Activated CD4-positive, alpha-beta T cell treated with anti-CD3 and anti-CD28 coated beads, Interleukin-2, amount 50 U/mL, for 4 hours (primary cell): ENCODE data around the gene CREM.
"Not testable (repeated sequence)": the region's sequence is repeated elsewhere in the genome, so short reads cannot be mapped to it uniquely, and the experiment has no call there.

Experiments used
- DNase-seq, 2 experiments: peaks; one replicate each; pipeline ENCODE4 v3.0.0-alpha.2; 2020

CREM gene

DNA sequence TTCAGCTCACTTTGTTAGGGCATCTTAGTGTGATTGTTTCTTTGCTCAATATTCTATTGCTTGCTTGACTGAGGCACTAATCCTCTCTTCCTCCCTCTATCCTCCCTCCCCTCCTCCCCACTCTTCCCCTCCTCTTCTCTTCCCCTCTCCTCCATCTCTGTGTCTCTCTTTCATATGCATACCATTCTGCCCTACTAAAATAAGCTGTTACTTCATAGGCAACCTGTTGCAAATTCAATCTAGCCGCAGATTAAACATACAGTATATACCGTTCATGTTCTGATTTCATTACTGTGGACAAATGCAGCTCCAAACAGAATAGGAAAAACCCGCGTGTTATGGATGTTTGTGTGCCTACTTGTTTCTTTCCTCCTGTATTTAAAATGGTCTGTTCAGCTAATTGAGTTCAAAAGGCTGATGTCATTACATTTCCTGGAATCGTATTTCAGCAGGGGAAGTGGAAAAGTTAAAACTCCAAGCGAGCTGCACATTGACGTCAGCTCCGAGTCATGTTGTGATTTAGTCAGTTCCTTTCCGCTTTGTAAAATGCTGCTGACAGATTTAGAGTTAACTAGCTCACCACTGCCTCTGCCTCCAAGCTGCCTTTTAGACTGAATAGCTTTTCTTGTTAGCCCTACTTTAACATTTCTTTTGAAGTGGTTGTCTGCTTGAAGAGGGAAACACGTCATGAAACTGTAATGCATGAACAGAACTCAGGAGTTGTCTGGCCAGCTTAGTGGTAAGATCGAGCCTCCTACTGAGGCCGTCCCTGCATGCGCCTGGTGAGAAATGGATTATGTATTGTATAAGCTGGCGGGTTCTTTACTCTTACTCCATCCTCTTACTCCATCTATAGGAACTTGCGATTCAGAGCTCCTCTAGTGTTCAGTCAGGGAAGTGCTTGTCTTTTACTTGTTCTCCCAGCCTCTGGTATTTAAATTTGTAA, 69.0 kb downstream of the CREM start:
- DNase-seq = peak; percentile 76 to 78

DNA sequence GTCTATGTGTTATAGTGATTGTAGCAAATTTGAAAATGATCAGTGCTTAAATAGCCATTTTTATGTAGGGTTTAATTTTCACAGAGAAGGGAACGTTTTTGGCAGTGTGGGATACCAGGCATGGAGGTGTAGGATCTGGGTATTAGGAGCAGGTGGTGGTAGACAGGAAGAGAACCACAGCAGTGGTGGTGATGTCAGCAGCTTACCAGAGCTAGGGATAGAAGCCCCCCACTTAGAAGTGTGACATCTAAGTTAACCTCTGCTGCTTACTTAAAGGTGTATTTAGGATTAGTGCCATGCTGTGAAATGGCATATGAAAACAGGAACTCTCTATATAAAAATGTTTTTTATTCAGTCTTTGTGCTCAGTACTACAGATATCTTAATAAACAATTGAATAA, 73.8 kb downstream of the CREM start:
- no peak for DNase-seq

DNA sequence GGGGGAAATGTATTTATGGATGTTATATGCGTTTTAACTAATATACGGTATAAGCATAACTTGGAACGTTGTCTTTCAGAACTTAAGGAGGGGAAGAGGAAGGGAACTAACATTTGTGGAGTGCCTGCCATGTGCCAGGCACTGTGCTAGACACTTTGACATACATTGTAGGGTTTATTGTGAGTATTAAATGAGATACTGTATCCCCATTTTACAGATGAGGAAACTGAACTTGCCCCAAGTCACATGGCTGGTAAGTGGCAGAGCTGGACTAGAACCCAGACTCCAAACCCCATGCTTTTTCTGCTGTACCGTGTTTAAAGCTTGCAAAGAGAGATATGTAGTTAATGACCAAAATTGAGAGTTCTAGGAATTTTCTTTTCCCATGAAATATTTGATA, 74.6 kb downstream of the CREM start:
- no peak for DNase-seq

DNA sequence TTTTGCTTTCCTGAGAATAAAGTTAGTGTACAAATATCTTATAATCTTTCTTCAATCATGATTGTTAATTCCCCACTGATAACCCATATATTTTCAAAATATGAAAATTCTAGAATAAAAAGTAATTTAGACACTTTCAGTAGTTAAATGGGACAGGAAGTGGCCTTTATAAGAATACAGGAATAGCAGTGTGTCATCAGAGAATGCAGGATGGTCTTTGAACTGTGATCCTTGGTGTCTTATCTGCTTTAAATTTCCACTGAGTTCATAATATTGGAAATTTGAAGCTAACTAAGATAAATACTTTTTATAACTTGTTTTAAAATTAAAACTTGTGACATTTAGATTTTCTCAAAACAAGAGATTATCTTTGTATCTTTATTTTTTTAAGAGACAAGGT, 75.4 kb downstream of the CREM start:
- DNase-seq = no peak

DNA sequence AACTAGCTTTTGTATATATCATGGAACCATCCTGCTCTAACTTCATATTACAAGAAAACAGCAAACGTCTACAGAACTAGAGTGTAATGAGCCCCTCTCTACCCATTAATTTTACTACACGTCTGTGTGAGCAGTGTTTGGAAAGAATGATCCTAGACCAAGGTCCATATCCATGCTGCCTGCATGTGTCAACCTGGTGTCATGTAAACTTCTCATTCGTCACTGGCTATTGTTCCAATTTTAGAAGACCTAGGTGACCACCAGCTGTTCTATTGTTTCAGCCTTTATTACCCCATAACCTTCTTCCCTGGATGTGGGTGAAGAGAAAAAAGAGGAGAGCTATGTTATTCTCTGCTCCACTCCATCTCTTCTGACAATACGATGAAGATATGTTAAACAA, 77.1 kb downstream of the CREM start:
- no peak for DNase-seq

DNA sequence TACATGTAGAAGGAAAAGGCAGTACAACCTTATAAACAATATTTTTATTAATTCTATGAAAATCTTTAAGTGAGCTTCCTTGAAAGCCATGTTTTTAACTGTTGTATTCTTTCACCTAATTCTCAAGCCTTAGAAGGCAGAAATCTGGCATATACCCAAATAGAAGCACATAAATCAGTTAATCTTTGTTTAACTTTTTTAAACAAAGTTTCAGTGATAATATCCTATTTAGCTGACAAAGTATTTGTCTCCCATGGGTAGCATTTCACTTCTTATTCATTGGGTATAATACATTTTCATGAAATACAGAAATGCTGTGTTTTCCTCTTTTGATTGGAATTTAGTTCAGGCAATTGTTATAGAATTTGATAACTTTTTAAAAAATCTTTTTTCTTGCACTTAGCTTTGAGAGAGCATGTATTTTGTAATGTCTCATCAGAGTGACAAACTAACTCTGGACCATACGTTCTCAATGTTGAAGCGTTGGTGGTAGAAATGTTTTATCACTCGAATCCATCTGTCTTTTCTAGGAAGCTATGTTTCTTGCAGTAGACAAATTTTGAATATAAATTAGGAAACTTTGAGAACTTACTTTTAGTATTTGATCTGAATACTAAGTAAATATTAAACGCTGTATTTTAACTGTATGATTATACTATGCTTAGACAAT, 78.1 kb downstream of the CREM start:
- no peak for DNase-seq

DNA sequence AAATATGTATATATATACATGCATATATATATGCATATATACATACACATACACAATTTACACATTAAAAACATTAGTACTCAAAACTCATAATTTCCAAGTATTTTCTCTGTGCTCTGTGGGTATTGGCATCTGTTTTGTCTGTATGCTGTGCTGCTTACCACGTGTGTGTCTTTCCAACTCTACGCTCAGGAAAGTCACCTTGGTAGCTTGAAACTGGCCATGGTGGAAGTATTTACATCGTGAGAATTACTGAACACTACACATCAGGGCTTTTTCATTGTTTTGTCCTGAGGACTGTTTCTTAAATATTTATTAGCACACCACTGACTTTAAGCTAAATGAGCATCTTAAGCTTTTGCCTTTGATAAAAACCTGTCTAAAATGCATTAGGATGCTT, 79.6 kb downstream of the CREM start:
- no peak for DNase-seq

DNA sequence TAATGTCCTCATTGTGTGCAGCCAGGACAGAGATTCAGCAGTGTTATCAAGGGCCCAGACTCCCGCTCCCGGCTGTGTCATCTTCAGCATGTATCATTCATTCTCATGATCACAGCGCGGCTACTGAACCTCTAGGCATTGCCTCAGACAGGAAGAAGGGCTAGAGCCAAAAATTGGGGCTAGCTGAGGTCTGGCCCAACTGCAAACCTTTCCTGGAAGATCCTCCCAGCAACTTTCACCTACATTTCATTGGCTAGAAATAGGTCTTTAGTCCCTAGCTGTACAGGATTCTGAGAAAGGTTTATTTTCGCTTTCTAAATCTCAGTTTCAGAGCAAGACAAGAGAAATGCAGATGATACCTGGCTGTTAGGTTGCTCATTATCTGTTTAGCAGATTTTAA, 81.9 kb downstream of the CREM start:
- DNase-seq = peak; percentile 18 to 22

DNA sequence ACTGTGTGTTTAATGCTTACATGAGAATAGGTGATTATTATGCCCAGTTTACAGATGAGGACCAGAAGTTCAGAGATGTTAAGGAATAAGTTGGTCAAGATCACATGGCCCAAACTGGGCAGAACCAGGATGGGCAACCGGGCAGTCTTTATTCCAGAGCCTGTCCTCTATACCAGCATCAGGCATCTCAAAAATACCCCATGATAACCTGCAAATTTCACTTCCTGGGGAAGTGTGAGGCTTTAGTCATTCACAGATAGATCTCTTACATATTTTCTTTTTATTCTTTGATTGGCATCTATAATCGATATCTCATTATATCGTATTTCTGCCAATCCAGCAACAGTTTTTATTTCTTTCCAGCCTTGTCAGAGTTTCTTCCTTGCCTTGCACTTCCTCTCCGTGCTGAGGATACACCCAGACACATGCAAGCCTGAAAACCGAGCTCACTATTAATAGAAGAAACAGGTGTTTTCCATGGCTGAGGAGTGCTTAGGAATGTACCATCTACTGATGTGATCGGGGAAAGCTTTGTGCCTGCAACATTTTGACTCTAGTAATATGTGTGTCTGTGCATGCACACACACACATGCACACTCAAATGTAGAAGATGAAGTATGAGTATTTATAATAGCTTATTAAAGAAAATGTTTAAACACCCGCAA, 82.4 kb downstream of the CREM start:
- DNase-seq = no peak

DNA sequence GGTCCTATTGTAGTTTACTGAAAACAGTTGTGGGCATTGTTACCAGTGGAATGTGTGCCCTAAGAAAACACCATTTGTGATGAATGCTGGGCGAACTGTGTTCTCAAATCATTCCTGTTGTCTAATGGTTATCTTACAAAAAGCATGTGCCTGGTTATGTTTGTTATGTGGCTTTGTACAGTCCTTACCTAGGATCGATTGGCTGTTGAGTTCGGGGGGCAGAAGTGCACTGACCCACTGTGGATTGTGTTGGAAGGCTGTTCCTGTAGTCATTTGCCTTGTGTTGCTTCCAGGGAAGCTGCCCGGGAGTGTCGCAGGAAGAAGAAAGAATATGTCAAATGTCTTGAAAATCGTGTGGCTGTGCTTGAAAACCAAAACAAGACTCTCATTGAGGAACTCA, 84.3 kb downstream of the CREM start:
- no peak for DNase-seq

DNA sequence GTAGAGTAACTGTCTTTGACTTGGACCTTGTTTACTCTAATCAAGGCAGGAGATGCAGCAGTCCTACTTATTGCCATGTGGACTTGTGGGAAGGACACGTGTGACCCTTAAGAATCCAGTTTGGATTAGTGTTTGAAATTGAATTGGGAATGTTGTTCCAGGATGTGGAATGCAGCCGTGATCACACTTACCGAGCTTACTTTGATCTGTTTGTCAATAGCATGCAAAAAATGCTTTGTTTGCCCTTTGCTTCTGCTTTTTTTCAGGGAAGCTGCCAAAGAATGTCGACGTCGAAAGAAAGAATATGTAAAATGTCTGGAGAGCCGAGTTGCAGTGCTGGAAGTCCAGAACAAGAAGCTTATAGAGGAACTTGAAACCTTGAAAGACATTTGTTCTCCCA, 84.7 kb downstream of the CREM start:
- DNase-seq = no peak

DNA sequence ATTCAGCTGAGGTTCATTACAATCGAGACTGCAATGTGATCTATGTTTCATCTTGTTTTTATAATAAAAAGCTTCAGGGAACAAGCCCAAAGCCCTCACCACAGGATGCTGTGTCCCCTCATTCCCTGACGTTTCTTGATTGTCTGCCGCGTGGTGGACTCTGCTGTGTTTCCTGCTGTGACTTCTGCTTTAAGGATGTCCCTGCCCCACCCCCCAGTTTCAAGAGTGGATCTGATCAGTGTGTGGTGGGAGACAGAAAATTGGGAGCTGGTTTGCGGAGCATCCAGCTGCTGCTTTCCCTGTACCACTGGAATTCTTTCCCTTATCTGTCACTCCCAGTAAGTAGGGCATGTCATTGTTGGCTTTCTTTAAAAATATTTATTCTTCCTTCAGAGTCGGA, 86.2 kb downstream of the CREM start:
- DNase-seq = no peak

DNA sequence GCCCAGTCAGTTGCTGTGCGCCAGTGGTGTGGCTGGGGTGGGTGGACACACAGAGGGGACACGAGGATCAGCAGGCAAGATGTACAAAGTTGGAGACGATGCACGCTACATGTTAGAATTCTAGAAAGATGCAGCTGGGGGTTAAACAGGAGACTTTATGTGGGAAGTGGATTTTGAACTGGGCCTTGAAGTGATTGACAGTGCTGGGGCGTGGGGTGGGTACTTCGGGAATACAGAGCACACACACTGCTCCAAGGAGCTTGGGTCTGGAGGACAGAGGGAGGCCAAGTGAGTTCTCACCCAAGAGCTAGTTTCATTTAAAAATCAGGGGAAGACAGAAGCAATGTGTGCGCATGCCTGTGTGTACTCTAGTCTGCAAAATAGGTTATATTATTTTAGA, 87.1 kb downstream of the CREM start:
- DNase-seq = no peak

DNA sequence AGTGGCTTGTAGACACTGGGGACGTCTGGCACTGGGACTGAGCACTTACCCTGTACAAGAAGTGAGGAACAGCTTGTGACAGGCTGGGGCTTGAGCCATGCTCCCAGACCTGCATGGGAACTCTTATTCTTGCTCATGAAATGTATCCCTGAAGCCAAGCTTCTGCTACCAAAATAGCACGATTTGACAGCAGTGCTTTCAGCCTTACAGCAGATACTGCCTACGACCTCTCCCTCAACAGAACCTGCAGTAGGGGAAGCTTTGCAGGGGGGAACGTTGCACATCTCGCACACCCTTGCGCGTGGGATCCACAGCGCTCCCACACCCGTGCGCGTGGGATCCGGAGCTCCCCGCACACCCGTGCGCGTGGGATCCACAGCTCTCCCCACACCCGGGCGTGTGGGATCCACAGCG, 88.0 kb downstream of the CREM start:
- DNase-seq = no peak

DNA sequence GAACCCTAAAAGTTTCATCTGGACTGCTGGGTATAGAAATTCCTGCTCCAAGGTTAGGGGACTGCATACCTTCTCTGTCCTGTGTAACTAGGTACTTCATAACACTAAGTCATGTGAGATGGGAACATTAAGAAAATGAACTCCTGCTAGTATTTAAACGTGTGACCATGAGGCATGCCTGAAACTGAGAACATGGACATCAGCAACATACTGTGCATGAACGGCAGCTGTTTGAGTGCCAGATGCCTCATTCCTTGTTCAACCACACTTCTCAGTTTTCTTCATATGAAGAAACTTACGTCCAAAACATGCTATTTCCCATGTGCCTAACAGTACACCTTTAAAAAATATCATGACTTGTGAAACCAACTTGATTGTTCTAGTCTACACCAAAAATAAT, 88.5 kb downstream of the CREM start:
- DNase-seq = no peak

DNA sequence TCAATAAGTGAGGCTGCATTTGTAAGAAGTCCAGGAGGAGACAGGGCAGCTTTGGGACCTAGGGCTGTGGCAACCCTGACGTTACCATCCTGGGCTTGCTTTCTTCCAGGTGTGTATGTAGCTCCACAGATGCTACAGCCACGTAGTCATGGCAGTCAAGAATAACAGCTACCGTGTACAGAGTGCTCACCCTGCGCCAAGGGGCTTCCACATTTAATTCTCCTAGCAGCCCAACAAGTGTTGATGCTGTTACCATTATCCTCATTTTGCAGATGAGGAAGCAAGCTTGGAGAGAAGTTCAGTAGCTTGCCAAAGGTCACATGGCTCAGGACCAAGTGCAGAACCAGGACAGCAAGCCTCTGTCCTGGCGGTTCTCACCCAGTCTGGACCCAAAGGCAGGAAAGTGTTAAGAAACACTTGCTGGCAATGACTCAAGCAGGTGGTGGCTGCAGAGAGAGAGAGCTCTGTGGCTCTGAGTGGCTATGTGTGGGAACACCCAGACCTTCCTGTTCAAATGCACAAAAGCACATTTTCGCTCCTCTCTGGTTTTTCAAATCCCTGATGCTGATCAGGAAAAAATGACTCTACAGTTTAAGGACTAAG, 89.8 kb downstream of the CREM start:
- DNase-seq = no peak

DNA sequence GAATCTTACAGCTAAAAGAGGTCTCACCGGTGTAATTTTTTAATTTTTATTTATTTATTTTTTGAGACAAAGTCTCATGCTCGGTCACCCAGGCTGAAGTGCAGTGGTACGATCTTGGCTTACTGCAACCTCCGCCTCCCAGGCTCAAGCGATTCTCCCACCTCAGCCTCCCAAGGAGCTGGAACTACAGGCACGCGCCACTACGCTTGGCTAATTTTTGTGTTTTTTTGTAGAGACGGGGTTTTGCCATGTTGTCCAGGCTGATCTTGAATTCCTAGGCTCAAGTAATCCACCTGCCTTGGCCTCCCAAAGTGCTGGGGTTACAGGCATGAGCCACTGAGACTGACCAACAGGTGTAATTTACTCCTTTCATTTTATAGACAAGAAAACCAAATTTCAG, 90.3 kb downstream of the CREM start:
- not testable (repeated sequence) for DNase-seq

DNA sequence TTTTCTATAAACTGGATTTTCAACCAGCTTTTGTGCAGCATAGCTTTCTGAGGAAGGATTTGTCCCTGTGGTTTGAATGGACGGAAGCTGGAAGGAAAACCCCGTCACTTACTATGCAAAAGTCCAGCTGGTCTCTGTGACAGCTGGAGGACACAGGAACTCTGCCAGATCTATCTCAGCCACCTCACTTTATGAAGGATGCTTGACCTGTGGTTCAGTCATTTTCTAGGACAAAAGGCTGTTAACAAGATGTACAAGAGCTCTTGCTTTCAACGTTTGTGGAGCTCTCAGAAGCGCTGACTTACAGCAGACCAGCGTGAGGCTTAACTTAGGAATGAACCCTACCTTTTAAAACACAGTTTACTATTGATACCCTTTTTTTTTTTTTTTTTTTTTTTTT, 90.8 kb downstream of the CREM start:
- DNase-seq = no peak

DNA sequence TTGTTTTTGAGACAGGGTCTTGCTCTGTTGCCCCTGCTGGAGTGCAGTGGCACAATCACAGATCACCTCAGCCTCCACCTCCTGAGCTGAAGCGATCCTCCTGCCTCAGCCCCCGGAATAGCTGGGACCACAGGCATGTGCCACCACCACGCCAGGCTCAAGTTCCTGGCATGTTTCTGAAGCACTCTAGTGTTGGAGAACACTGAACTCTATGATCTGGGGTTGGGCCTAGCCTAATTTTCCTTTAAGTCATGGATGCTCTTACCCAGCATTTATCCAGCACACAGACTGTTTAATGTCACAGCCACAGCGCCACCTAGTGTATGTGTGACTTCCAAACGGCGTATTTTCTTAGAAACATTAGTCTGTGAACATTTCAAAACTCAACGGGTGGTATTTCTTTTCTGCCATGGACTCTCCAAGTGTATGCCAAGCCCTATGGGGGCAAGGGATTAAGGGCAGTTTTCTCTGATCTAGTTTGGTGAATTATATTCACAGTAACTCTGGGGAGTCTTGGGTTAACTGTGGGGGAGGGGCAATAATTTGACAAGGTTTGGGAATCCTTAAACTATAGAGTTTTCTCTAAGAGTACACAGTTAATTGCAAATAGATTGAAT, 91.8 kb downstream of the CREM start:
- peak; percentile 87 to 88 for DNase-seq

DNA sequence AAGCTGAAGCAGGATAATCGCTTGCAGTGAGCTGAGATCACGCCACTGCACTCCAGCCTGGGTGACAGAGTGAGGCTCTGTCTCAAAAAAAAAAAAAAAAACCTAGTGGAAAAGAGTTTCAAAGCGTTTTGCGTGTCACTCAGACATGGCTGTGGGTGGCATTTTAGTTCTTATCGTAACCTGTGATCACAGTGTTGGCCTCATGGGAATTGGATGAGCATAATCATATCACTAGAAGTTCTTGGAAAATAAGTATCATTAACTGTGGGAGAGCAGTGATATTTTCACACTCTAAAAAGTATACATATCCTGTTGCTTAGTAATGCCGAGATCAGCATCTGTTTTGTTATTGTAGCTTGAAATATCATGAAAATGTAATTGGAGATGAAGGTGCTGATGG, 92.6 kb downstream of the CREM start:
- peak; percentile 24 to 42 for DNase-seq

DNA sequence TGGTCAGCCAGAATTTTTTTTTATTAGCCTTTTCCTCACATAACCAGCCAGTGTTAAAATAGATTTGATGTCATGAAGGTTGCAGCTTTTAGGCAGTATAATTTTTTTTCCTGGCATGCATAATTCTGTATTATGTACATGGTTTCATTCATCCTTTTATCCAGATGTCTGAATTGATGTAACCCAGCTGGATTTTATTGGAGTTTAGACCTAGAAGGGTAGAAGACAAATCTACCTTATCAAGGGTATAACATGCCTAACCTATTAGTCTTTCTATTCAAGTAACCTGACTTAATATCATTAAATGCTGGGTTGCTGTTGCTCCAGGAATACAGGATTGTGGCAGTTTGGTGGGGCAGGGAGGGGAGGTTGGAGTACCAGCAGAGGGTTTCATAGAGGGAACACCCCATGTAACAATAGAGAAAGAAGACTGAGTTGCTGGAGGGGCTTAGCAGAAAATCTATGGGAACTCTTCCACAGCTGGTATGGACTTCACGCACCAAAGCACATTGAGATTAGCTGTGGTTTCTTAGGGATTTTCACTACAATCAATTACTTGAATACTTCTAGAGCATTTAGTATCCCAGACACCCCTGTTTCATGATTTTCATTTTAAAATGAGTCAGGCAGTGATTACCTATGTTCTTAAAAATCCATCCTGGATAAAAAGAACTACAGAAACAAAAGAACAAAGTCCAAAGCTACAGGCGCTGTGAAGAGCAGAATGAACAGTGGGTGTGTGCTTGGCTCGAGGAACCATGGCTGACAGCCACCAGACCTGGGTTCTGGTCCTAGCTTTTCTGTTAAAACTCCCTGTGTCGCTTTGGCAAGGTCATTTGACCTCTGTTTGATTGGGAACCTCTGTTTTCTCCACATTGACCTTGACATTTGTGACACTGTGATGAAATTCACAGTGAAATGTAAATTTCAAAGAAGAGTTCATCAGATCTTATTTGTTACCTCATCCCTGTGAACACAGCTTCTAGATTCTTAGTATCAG, 93.5 kb downstream of the CREM start:
- no peak for DNase-seq

DNA sequence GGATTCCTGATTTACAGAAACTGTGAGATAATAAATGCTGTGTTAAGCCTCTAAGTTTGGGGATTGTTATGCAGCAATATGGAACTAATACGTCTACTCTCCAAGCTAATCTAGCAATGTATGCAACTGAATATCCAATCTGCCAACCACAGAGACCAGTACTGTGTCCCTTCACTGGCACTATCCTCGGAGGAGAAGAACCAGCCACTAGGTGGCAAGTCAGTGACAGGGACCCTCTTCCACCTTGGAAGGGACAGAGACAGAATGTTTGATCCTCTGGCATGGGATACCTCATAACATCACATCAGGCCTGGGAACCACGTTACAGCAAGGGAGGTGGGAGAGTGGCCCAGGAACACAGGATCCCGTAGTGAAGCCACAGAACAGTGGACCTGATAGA, 96.4 kb downstream of the CREM start:
- DNase-seq = no peak
